NCI-H2029 (cell line): ENCODE measurements around the gene LAMA5.

Experiments
- DNase-seq: peaks from one replicate; lab custom pipeline; 2025; lab: John Stamatoyannopoulos, UW

LAMA5 gene

DNA sequence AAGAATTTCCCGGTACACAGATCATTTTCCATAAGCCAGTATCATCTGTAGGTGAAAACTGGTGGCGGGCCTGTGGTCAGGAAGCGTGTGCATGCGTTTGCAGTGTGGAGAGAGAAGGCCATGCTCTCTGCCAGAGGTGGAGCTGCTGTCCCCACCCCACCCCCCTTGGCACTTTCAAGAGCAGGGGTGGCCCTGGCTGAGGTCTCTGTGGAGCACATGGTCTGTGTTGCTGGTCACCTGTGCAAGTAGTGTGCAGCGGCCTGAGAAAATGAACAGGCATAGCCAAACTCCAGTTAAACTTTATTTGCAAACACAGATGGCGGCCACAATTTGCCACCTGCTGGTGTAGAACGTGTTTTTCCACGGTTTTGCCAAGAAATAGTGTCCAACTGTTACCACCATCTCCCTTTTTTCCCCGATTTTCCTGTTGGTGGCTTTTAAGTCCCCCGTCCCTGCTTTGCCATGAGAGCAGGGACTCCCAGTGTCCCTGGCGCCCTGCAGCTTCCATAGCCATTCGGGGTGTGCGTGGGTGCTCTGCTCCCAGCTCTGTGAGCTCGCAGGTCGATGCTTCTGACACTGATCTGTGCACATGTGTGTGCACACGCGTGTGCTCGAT lies 61.9 kb downstream of the LAMA5 start:
- DNase-seq, result no peak

GRCh38 chr20:62304331-62305148 lies 62.6 kb downstream of the LAMA5 start:
- no peak for DNase-seq

GRCh38 chr20:62303340-62304226 lies 63.5 kb downstream of the LAMA5 start:
- no peak for DNase-seq

- DNase-seq, result no peak
These were observed 64.1 kb downstream of the LAMA5 start for GRCh38 chr20:62303062-62303339.

DNA sequence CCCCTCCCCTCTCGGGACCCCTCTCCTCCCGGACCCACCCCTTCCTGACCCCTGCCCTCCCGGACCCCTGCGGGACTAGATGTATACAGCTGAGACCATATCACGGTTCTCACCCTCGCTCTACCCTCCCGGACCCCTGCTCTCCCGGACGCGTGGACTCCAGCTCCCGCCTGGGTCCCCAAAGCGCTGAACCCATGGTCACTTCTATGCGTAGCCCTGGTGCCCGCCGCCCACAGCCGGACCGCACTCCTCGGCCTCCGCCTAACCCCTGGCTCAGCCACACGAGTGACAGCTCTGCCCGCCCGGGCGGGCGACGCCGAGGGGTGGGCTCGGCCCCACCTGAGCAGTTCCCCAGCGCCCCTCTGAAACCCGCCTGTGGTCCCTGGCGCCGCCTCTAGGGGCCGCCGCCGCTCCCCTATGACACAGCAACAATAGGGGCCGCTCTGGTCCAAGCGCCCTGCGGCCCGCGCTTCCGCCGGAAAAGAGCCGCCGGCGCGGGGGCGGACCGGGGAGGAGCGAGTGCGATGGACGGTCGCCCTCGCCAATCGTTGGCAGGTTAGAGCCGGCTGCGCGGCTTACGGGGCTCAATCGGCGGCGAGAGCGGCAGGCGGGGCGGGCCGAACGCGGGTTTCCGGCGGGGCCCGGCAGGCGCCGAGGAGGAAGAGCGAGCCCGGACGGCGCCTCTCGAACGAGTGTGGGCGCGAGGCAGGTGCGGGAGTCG lies 64.6 kb downstream of the LAMA5 start, which contains the start of gene ADRM1:
Gene ADRM1, plus strand, starts transcription at position 657 of the 721 bp plus-strand sequence. CDS start 572 bp downstream, outside the sequence.
- DNase-seq, result peak; percentile 95

- DNase-seq, result peak; percentile 90
These were observed 65.3 kb downstream of the LAMA5 start for GRCh38 chr20:62301773-62302340.

GRCh38 chr20:62301111-62301668 lies 65.9 kb downstream of the LAMA5 start:
- no peak for DNase-seq

DNA sequence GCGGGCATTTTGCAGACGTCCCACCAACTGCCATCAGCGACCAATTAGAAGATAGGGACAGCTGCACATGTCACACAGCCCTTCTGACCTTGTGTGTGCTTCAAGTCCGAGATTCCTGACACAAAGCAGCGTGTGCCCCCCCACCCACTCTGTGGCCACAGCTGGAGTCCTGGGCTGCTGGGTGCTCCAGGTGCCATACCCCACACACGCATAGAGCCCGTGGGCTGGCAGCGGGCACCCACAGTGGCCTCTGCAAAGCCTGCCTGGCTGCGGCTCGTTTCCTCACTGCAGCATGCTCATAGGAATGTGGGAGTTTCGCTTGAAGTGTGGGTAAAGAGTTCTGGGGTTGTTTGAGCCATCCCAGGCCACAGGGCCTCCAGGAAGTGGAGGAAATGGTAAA lies 66.8 kb downstream of the LAMA5 start:
- no peak for DNase-seq

DNA sequence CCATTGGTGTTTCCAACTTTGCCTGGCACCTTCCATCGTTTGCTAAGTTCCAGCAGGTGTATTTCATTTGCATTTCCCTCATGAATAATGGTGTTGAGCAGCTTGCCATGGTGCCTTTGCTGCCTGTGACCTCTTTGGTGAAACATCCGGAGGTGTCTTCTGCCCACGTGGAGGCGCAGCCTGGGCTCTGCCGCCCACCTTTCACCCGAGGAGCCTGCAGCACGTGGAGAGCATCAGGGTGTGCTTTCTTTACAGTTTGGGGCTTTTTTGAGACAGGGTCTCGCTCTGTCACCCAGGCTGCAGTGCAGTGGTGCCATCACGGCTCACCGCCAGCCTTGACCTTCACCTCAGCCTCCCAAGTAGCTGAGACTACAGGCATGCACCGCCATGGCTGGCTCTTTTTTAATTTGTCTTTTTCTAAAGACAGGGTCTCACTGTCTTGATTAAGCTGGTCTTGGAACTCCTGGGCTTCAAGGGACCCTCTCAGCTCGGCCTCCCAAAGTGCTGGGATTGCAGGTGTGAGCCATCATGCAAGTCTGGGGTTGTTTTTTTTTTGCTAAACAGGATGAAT lies 67.4 kb downstream of the LAMA5 start:
- no peak for DNase-seq

- DNase-seq, result no peak
These were observed 68.4 kb downstream of the LAMA5 start for GRCh38 chr20:62298577-62299249.

DNA sequence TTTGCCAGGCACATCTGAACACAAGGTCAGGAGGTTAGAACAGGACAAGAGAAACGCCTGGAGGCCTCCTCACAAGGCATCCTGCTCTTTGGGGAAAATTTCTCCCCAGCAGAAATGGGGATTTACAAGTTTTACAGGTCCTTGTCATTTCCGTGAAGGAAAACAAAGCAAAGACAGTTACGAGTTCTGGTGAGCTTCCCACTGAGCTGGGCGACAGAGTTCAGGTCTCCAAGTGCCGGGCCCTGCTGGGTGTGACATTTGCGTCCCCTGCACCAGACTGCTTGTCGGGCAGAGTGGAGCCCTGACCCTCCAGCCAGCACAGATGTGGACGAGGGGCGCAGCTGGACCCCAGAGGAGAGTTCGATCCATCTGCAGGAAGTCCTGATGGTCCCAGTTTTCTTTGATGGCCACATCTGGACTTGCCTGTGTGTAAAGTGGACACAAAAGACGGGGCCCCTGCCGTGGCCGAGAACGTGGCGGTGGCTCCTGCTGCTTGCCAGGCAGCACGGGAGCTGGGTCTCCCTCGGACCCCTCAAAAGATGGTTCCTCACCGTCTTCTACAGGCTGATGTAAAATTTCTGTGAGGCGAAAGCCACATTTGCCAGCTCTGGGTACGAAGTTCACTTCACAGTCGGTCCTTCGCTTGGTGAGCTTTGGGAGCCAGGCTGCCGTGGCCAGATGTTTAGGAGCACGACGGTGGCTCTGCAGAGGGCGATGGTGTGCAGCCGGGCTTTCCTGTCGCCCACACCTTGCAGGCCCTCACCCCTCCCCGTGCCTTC lies 69.5 kb downstream of the LAMA5 start:
- DNase-seq, result no peak

DNA sequence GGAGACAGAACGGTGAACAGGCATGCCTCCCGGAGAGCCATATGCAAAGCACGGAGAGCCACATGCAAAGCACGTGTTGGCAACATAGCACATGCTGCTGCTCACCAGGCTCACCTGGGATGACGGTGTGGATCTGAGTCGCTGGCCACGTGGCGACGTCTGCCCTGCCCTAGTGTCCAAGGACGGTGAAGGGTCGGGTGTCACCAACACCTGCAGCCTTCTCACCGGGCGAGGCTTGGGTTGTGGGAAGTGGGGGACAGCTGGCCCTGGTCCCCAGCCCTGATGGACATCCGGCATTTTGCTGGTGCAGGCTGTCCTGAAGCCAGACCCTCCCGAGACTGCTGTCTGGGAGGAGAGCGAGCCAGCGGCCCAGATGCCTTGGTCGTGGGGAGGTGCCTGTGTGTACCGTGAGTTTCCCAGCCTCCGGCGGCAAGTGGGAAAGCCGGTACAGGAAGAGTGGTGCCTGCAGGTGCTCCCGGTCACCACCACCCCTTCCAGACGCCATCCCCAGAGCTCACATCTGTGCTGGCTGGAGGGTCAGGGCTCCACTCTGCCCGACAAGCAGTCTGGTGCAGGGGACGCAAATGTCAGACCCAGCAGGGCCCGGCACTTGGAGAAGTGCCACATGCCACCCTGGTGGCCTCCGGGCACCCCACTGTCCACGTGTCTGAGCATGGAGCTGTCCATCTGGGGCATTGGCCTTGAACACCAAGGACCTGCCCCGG lies 70.2 kb downstream of the LAMA5 start:
- DNase-seq, result no peak

- DNase-seq, result no peak
These were observed 72.6 kb downstream of the LAMA5 start for GRCh38 chr20:62294516-62294915.

DNA sequence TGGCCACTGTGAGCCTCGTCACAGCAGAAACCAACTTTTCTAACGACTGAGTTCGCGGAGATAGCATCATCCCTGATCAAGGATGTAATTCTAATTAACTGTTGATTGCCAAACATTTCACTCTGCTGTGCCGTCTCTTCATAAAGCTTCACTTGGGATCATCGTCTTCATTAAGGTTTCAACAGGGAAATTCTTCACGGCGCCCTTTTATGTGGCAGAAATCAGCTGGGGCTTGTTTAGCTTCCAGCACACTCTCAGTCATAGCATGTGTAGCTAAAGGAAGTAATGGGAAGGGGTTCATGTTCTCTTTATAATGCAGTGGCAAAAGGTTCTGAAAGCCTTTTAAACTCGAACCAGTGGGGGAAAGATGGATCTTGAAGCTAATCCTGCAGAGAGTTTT lies 73.2 kb downstream of the LAMA5 start:
- DNase-seq, result no peak

DNA sequence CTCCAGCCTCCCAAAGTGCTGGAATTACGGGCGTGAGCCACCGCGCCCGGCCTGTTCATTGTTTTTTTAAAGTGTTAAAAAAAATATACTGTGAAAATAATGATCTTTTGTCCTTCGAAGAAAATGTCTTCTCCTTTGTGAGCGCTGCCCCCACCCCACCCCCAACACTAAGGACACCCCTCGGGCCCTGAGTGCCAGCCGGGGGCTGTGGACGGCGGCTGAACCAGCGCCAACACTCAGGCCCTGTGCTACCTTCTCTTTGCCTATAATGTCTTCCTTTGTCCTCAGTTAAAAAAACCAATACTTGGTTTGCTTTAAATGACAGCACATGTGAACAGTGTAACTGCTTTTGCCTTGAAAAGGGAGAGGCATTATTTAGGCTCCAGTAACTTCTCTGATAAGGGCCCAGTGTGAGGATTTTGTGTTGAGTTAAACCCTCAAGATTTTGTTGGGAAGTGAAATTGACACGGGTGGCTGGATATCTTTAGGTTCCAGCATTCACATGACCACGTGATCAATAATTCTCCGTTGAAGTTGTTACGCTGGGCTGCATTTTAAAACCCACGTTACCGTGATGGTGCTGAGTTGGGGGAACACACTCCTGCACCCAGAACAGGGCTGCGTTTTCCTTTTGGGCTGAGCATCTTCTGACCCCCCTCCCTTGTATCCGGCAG lies 73.9 kb downstream of the LAMA5 start:
- DNase-seq, result no peak

DNA sequence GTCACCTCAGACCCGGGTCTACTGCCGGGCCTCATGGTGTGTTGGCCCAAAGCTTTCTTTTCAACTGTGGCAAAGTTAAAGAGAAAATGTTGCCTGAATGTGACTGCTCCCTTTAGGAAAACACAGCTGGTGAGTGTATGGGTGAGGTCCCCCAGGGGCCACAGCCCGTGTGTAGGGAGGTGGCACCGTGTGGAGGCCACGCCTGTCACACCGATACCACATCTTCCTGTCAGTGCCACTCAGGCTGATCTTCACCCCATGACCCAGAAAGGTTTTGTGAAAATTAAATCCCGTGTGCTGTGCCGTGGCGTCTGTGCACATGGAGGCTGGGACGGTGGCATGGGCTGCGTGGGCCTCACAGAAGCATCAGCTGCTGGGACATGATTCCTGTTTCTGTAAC lies 75.0 kb downstream of the LAMA5 start:
- no peak for DNase-seq

- DNase-seq, result no peak
These were observed 75.7 kb downstream of the LAMA5 start for GRCh38 chr20:62291251-62292066.

- no peak for DNase-seq
These were observed 77.2 kb downstream of the LAMA5 start for GRCh38 chr20:62289898-62290297.
